RWPE2 (cell line): ENCODE measurements around the gene MRPL16.

Experiments
- ATAC-seq: fragments of 200-7000 bp; cut with Tn5 transposase; 3 replicates; pipeline ENCODE4 v1.9.1; 2021; ENCODE audit warnings: low read depth
- DNase-seq: peaks from one replicate; pipeline ENCODE4 v3.0.0-alpha.2; 2020; ENCODE audit warnings: low spot score
- H3K27ac ChIP-seq: fragments of 450-650 bp; 2 replicates; pipeline ENCODE4 v1.5.1; 2017; ENCODE audit warnings: mild to moderate bottlenecking; ENCODE audit not compliant: poor library complexity, severe bottlenecking
- H3K27me3 ChIP-seq: fragments of 250-450 bp; sonication (Bioruptor Pico); 2 replicates; pipeline ENCODE4 v1.5.1; 2021; ENCODE audit warnings: mild to moderate bottlenecking, moderate library complexity; ENCODE audit not compliant: insufficient read depth, poor library complexity, severe bottlenecking
- H3K36me3 ChIP-seq: fragments of 250-450 bp; sonication (Bioruptor Pico); 2 replicates; pipeline ENCODE4 v1.5.1; 2020; ENCODE audit warnings: low read depth, mild to moderate bottlenecking, moderate library complexity
- H3K4me1 ChIP-seq: fragments of 250-450 bp; sonication (Bioruptor Pico); 2 replicates; pipeline ENCODE4 v1.5.1; 2021; ENCODE audit warnings: mild to moderate bottlenecking, moderate library complexity; ENCODE audit not compliant: insufficient read depth, poor library complexity, severe bottlenecking
- H3K4me3 ChIP-seq: fragments of 250-450 bp; sonication (Bioruptor Pico); 2 replicates; pipeline ENCODE4 v1.5.1; 2021; ENCODE audit warnings: mild to moderate bottlenecking, moderate library complexity; ENCODE audit not compliant: severe bottlenecking
- H3K9me3 ChIP-seq: fragments of 250-450 bp; sonication (Bioruptor Pico); 2 replicates; pipeline ENCODE4 v1.5.1; 2021; ENCODE audit warnings: mild to moderate bottlenecking, moderate library complexity; ENCODE audit not compliant: severe bottlenecking
- TF ChIP-seq, protein P1 (sequence below): fragments of 450-650 bp; IDR thresholded peaks from one replicate; pipeline ENCODE4 v1.5.1; 2017; ENCODE audit warnings: mild to moderate bottlenecking, moderate library complexity; ENCODE audit not compliant: poor library complexity, severe bottlenecking

Gene MRPL16

DNA sequence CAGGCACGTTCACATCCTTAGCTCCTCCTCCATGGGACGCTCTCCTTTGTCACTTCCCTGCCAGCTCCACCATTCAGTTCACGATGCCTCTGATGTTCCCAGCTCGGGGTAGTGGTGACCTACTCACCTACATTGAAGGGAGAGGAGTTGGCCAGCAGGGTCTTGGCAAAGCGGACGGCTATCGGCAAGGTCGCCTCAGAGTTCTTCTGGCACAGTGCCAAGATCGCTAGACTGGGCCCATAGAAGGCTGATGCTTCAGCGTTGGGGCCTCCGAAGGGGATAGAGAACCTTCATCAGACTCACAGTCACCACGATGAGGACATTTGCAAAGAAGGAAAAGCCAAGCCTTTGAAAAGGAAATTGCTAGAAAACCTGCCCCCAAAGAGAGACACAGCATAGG, 31.7 kb upstream of the MRPL16 start:
- TF ChIP-seq, protein P1, sequence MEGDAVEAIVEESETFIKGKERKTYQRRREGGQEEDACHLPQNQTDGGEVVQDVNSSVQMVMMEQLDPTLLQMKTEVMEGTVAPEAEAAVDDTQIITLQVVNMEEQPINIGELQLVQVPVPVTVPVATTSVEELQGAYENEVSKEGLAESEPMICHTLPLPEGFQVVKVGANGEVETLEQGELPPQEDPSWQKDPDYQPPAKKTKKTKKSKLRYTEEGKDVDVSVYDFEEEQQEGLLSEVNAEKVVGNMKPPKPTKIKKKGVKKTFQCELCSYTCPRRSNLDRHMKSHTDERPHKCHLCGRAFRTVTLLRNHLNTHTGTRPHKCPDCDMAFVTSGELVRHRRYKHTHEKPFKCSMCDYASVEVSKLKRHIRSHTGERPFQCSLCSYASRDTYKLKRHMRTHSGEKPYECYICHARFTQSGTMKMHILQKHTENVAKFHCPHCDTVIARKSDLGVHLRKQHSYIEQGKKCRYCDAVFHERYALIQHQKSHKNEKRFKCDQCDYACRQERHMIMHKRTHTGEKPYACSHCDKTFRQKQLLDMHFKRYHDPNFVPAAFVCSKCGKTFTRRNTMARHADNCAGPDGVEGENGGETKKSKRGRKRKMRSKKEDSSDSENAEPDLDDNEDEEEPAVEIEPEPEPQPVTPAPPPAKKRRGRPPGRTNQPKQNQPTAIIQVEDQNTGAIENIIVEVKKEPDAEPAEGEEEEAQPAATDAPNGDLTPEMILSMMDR = no peak
- DNase-seq = no peak
- H3K4me3 ChIP-seq = no peak overlapping the region
- no peak overlapping the region for H3K27ac ChIP-seq
- no peak for ATAC-seq
- no peaks in the 10 kb centered on the region for H3K4me1 ChIP-seq
- H3K36me3 ChIP-seq = no peaks in the 10 kb centered on the region
- no peaks in the 10 kb centered on the region for H3K27me3 ChIP-seq
- H3K9me3 ChIP-seq = no peaks in the 10 kb centered on the region

DNA sequence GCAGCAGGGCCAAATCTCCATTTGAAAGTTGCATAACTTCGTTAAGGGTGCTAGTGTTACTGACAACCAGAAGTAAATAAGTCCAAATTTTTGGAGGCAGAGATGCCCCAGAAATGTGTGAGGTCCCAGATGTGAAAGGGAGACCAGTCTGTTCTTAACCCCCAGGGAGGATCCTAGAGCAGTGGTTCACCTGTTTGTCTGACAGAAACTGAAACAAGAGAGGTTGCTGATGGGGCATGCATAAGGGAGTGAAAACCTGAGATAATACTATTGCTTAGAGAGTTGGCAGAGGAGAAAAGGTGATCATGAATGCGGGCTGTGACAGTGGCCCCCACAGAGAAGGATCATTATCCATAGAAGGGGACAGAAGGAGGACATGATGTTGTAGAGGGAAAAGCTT, 30.9 kb upstream of the MRPL16 start:
- DNase-seq = no peak
- Histone ChIP-seq H3K4me3 (no peak overlapping the region), H3K4me1 (no peaks in the 10 kb centered on the region), H3K27ac (no peak overlapping the region), H3K27me3 (no peaks in the 10 kb centered on the region), H3K9me3 (no peaks in the 10 kb centered on the region), H3K36me3 (no peaks in the 10 kb centered on the region)
- no peak for ATAC-seq
- TF ChIP-seq, protein P1 = no peak

DNA sequence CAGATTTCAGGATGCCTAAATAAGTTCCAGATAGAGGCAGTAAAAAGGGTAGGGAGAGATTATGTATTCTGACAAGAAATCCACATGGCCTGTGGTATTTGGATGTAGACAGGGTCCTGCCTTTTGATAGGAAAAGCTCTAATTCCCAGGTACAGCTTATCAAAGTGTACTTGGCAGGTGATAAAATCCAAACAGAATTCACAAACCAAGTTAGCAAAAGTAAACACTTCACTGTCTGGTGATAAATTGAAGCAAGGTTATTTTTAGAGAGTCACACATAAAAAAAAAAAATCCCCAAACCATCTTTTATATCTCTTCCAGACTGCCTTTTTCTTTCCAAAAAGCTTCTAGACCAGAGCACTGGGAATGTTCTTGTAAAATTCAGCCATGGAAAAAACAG, 29.0 kb upstream of the MRPL16 start:
- no peaks in the 10 kb centered on the region for H3K9me3 ChIP-seq
- DNase-seq (no peak), ATAC-seq (no peak)
- H3K4me3 ChIP-seq = no peak overlapping the region
- no peak overlapping the region for H3K27ac ChIP-seq
- H3K36me3 ChIP-seq = no peaks in the 10 kb centered on the region
- TF ChIP-seq, protein P1 = no peak
- no peaks in the 10 kb centered on the region for H3K4me1 ChIP-seq
- no peaks in the 10 kb centered on the region for H3K27me3 ChIP-seq

DNA sequence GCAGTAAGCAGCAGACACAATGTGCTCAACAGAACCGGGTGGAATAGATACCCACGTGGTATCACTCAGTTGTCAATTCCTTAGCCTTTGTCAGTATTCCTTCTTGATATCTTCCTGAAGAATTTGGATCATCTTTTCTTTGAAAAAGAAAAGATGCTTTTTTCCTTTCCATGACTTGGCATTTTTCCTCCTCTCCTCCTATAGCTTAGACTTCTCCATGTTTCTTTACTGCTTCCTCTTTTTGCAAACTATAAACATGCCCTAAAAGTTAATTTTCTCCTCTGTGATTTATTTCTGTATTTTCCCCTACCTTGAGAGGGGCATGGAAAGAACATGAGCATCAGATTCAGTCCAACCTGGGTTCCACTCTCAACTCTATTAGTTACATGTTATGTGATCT, 23.0 kb upstream of the MRPL16 start:
- no peaks in the 10 kb centered on the region for H3K9me3 ChIP-seq
- TF ChIP-seq, protein P1 = no peak
- no peaks in the 10 kb centered on the region for H3K36me3 ChIP-seq
- H3K27ac ChIP-seq = no peak overlapping the region
- ATAC-seq = no peak
- H3K27me3 ChIP-seq = no peaks in the 10 kb centered on the region
- no peak overlapping the region for H3K4me3 ChIP-seq
- no peaks in the 10 kb centered on the region for H3K4me1 ChIP-seq
- DNase-seq = no peak

DNA sequence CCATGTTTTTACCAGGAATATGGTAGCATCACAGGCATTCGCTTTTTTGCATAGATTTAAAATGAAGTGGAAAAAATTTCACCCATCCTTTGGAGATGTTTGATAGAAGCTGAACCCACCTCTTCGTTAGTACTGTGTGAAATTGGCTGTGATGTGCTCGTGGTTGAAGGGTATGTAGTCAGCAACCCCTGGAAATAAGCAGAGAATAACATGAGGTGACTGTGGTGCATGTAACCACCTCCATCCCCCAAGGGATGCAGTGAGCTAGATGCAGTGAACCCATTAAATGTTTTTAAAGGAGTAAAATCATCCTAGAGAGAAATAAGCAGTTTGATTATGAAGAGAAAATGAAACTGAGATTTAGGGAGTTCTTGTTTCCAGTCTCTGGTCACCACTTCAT, 18.8 kb upstream of the MRPL16 start:
- Histone ChIP-seq H3K36me3 (no peaks in the 10 kb centered on the region), H3K27ac (no peak overlapping the region), H3K27me3 (no peaks in the 10 kb centered on the region), H3K4me3 (no peak overlapping the region), H3K9me3 (no peaks in the 10 kb centered on the region), H3K4me1 (no peaks in the 10 kb centered on the region)
- ATAC-seq = no peak
- TF ChIP-seq, protein P1 = no peak
- DNase-seq = no peak
